Smooth muscle cell (in vitro differentiated cells): Measurements from ENCODE around the gene ENOX1. TPM values are rescaled to one million over a fixed set of nuclear protein-coding genes. Genes with fewer than 3 reads are reported as not detected.
"Not testable (repeated sequence)": the region's sequence is repeated elsewhere in the genome, so short reads cannot be mapped to it uniquely, and the experiment has no call there.

Experiments
- DNase-seq: peaks from one replicate; lab custom pipeline; 2025; ENCODE audit not compliant: unreplicated experiment; lab: John Stamatoyannopoulos, UW
- H2AFZ ChIP-seq: fragments of 200-600 bp; sonication (generic); 2 replicates; pipeline ENCODE4 v1.6.0; 2016; ENCODE audit warnings: antibody characterized with exemption, low read depth, mild to moderate bottlenecking
- H3F3A ChIP-seq: fragments of 200-600 bp; sonication (generic); 2 replicates; pipeline ENCODE4 v1.6.0; 2017; ENCODE audit warnings: antibody characterized with exemption, low read depth
- H3K27ac ChIP-seq: fragments of 200-600 bp; sonication (generic); 2 replicates; pipeline ENCODE4 v1.5.1; 2016; ENCODE audit warnings: low read depth, mild to moderate bottlenecking
- H3K27me3 ChIP-seq: fragments of 200-600 bp; sonication (generic); 2 replicates; pipeline ENCODE4 v1.6.1; 2016; ENCODE audit warnings: low read depth, mild to moderate bottlenecking
- H3K36me3 ChIP-seq: fragments of 200-600 bp; sonication (generic); 2 replicates; pipeline ENCODE4 v1.5.1; 2016; ENCODE audit warnings: low read depth
- H3K4me1 ChIP-seq: fragments of 200-600 bp; sonication (generic); 2 replicates; pipeline ENCODE4 v1.5.1; 2016; ENCODE audit warnings: low read depth
- H3K4me2 ChIP-seq: fragments of 200-600 bp; sonication (generic); 2 replicates; pipeline ENCODE4 v1.6.0; 2016; ENCODE audit warnings: mild to moderate bottlenecking
- H3K4me3 ChIP-seq: fragments of 200-600 bp; sonication (generic); 2 replicates; pipeline ENCODE4 v1.5.1; 2016; ENCODE audit warnings: mild to moderate bottlenecking
- H3K79me2 ChIP-seq: fragments of 200-600 bp; sonication (generic); 2 replicates; pipeline ENCODE4 v1.6.0; 2016; ENCODE audit warnings: low read depth, mild to moderate bottlenecking
- H3K9ac ChIP-seq: fragments of 200-600 bp; sonication (generic); 2 replicates; pipeline ENCODE4 v1.6.0; 2016; ENCODE audit warnings: low read depth
- H3K9me3 ChIP-seq: fragments of 200-600 bp; sonication (generic); replicated peaks from 2 replicates; pipeline ENCODE4 v1.5.1; 2016; ENCODE audit warnings: low read depth
- H4K20me1 ChIP-seq: fragments of 200-600 bp; sonication (generic); 2 replicates; pipeline ENCODE4 v1.6.0; 2016; ENCODE audit warnings: low read depth
- CTCF ChIP-seq: fragments of 200-600 bp; sonication (generic); IDR thresholded peaks from 2 replicates; pipeline ENCODE4 v1.5.1; 2017; ENCODE audit warnings: borderline replicate concordance, mild to moderate bottlenecking, antibody characterized with exemption; ENCODE audit not compliant: insufficient read depth, poor library complexity, severe bottlenecking
- WGBS: methylation state at CpG from one replicate; pipeline ENCODE4 v1.1.7; 2016; ENCODE audit warnings: low lambda C conversion rate; 5-methylcytosine and 5-hydroxymethylcytosine counted together
- polyA plus RNA-seq: library from polyadenylated mRNA; unstranded; fragments of >200 nt; fragmentation: Nextera tagmentation; extraction: Ambion mirVana; gene quantifications from 2 replicates; pipeline ENCODE4 v1.2.1, GENCODE V29; 2016
- total RNA-seq: library from RNA; depleted of rRNA; stranded (reverse); fragments of >200 nt; gene quantifications from 2 replicates; pipeline ENCODE4 v1.2.3, GENCODE V29; 2014

Gene ENOX1
- total and polyA plus RNA-seq, 2 experiments from 2014 or later: 1.9 to 2.6 TPM

- no peak overlapping the region for H3K4me2 ChIP-seq
- no peaks in the 10 kb centered on the region for H3K79me2 ChIP-seq
- no peak overlapping the region for H3K27ac ChIP-seq
- WGBS: 60% methylated on average over 4 of the region's 4 CpGs
- no peak overlapping the region for H3K9ac ChIP-seq
- no peaks in the 10 kb centered on the region for H3K36me3 ChIP-seq
- no peak overlapping the region for H2AFZ ChIP-seq
- no peak for DNase-seq
- no peaks in the 10 kb centered on the region for H4K20me1 ChIP-seq
- TF ChIP-seq CTCF: no peak
- H3K27me3 ChIP-seq: no peaks in the 10 kb centered on the region
- no peaks in the 10 kb centered on the region for H3F3A ChIP-seq
- no peak overlapping the region for H3K4me3 ChIP-seq
- H3K4me1 ChIP-seq: no peaks in the 10 kb centered on the region
- H3K9me3 ChIP-seq: no peaks in the 10 kb centered on the region
Measured at GRCh38 chr13:43426355-43426754, 360.4 kb downstream of the ENOX1 start.

GRCh38 chr13:43425234-43425633, 361.5 kb downstream of the ENOX1 start:
- Histone ChIP-seq H3K27me3 (no peaks in the 10 kb centered on the region), H3K79me2 (no peaks in the 10 kb centered on the region), H3K4me1 (no peaks in the 10 kb centered on the region), H3K36me3 (no peaks in the 10 kb centered on the region), H3K4me3 (no peak overlapping the region), H3K9me3 (no peaks in the 10 kb centered on the region), H4K20me1 (no peaks in the 10 kb centered on the region), H3K27ac (no peak overlapping the region), H3K9ac (no peak overlapping the region), H3K4me2 (no peak overlapping the region), H3F3A (no peaks in the 10 kb centered on the region), H2AFZ (no peak overlapping the region)
- TF ChIP-seq CTCF: no peak
- 69% methylated on average over 1 of the region's 1 CpG for WGBS
- DNase-seq: no peak

GRCh38 chr13:43424412-43424811, 362.4 kb downstream of the ENOX1 start:
- no peak overlapping the region for H3K4me2 ChIP-seq
- no peaks in the 10 kb centered on the region for H4K20me1 ChIP-seq
- whole genome bisulfite sequencing: 89% methylated on average over 3 of the region's 3 CpGs
- no peaks in the 10 kb centered on the region for H3K36me3 ChIP-seq
- no peak overlapping the region for H3K4me3 ChIP-seq
- H3K27me3 ChIP-seq: no peaks in the 10 kb centered on the region
- TF ChIP-seq CTCF: no peak
- no peaks in the 10 kb centered on the region for H3K9me3 ChIP-seq
- H3K79me2 ChIP-seq: no peaks in the 10 kb centered on the region
- H3K27ac ChIP-seq: no peak overlapping the region
- H2AFZ ChIP-seq: no peak overlapping the region
- H3K9ac ChIP-seq: no peak overlapping the region
- no peaks in the 10 kb centered on the region for H3K4me1 ChIP-seq
- no peak for DNase-seq
- no peaks in the 10 kb centered on the region for H3F3A ChIP-seq

GRCh38 chr13:43422116-43422515, 364.7 kb downstream of the ENOX1 start:
- Histone ChIP-seq H3K4me2 (no peak overlapping the region), H3K27ac (no peak overlapping the region), H3K4me1 (no peaks in the 10 kb centered on the region), H4K20me1 (no peaks in the 10 kb centered on the region), H3K9ac (no peak overlapping the region), H3F3A (no peaks in the 10 kb centered on the region), H3K27me3 (no peaks in the 10 kb centered on the region), H2AFZ (no peak overlapping the region), H3K4me3 (no peak overlapping the region), H3K36me3 (no peaks in the 10 kb centered on the region), H3K79me2 (no peaks in the 10 kb centered on the region), H3K9me3 (no peaks in the 10 kb centered on the region)
- no peak for TF ChIP-seq CTCF
- no peak for DNase-seq

- not testable (repeated sequence) for H3K4me2 ChIP-seq, H3F3A ChIP-seq, DNase-seq, H2AFZ ChIP-seq, H3K36me3 ChIP-seq, H3K9ac ChIP-seq, H3K9me3 ChIP-seq, H4K20me1 ChIP-seq, H3K27ac ChIP-seq, H3K4me1 ChIP-seq, H3K79me2 ChIP-seq, H3K4me3 ChIP-seq, H3K27me3 ChIP-seq
- WGBS: 97% methylated on average over 16 of the region's 22 CpGs
Measured at GRCh38 chr13:43416842-43417241, 369.9 kb downstream of the ENOX1 start.

GRCh38 chr13:43416408-43416807, 370.4 kb downstream of the ENOX1 start:
- H3K4me2 ChIP-seq, H3K27ac ChIP-seq, H3K9ac ChIP-seq, H3K79me2 ChIP-seq, H3F3A ChIP-seq, H3K36me3 ChIP-seq, H3K27me3 ChIP-seq, H3K4me3 ChIP-seq, DNase-seq, H3K9me3 ChIP-seq, H2AFZ ChIP-seq, H4K20me1 ChIP-seq, H3K4me1 ChIP-seq: not testable (repeated sequence)
- WGBS: 94% methylated on average over 18 of the region's 21 CpGs
